ENCODE measurements around the gene PIAS1. TPM values are rescaled to one million over a fixed set of nuclear protein-coding genes. Genes with fewer than 3 reads are reported as not detected.

The PIAS1 gene
- total RNA-seq, 1 donor from 2014 or later: 17.1 TPM

- Histone ChIP-seq H3K27me3 (no peaks in the 10 kb centered on the region), H3K4me3 (no peak overlapping the region), H3K27ac (no peak overlapping the region), H3K9me3 (no peaks in the 10 kb centered on the region), H3K4me1 (no peaks in the 10 kb centered on the region), H3K36me3 (no peaks in the 10 kb centered on the region)
- no peak for DNase-seq (ENCODE audit: low spot score in 2 of 2)
- intact Hi-C loops (cut with DNase I): loop anchor here (5.0 to 10.0 kb wide), 2 partner anchors 86 to 156 kb away; partner anchors contain the start of gene CALML4
- no peak for TF ChIP-seq CTCF (IDR thresholded peaks at IDR 0.05)
Observed at GRCh38 chr15:68051109-68051508, 3.0 kb upstream of the PIAS1 start.

GRCh38 chr15:68051907-68052306, 2.2 kb upstream of the PIAS1 start:
- Histone ChIP-seq H3K27me3 (no peaks in the 10 kb centered on the region), H3K9me3 (no peaks in the 10 kb centered on the region), H3K4me1 (peaks cover 0 to 2% of the 10 kb centered on the region in 2 donors), H3K36me3 (no peaks in the 10 kb centered on the region), H3K27ac (no peak overlapping the region), H3K4me3 (no peak overlapping the region)
- intact Hi-C loops (cut with DNase I): loop anchor here (5.0 to 10.0 kb wide), 2 partner anchors 87 to 155 kb away; partner anchors contain the start of gene CALML4
- no peak for TF ChIP-seq CTCF (IDR thresholded peaks at IDR 0.05)
- DNase-seq (ENCODE audit: low spot score in 2 of 2): no peak

GRCh38 chr15:68052431-68052830, 1.7 kb upstream of the PIAS1 start:
- peaks cover 0 to 2% of the 10 kb centered on the region in 2 donors for H3K4me1 ChIP-seq
- intact Hi-C loops (cut with DNase I): loop anchor here (5.0 to 10.0 kb wide), 2 partner anchors 88 to 155 kb away; partner anchors contain the start of gene CALML4
- no peak overlapping the region for H3K27ac ChIP-seq
- no peaks in the 10 kb centered on the region for H3K27me3 ChIP-seq
- DNase-seq (ENCODE audit: low spot score in 2 of 2): no peak
- H3K4me3 ChIP-seq: no peak overlapping the region
- H3K36me3 ChIP-seq: no peaks in the 10 kb centered on the region
- TF ChIP-seq CTCF (IDR thresholded peaks at IDR 0.05): no peak
- H3K9me3 ChIP-seq: no peaks in the 10 kb centered on the region

GRCh38 chr15:68053001-68053400, 1.1 kb upstream of the PIAS1 start:
- Histone ChIP-seq H3K27me3 (no peaks in the 10 kb centered on the region), H3K36me3 (no peaks in the 10 kb centered on the region), H3K27ac (no peak overlapping the region), H3K4me1 (peaks cover 0 to 2% of the 10 kb centered on the region in 2 donors), H3K4me3 (no peak overlapping the region), H3K9me3 (no peaks in the 10 kb centered on the region)
- intact Hi-C loops (cut with DNase I): loop anchor here (5.0 to 10.0 kb wide), 2 partner anchors 88 to 154 kb away; partner anchors contain the start of gene CALML4
- TF ChIP-seq CTCF (IDR thresholded peaks at IDR 0.05): no peak
- no peak for DNase-seq (ENCODE audit: low spot score in 2 of 2)

GRCh38 chr15:68054628-68055223, 611 bp downstream of the PIAS1 start:
- no peaks in the 10 kb centered on the region for H3K36me3 ChIP-seq
- peaks cover 0 to 6% of the 10 kb centered on the region in 2 donors for H3K4me1 ChIP-seq
- peak in 1 of 2 donors; percentile 72 for DNase-seq (ENCODE audit: low spot score in 2 of 2)
- no peaks in the 10 kb centered on the region for H3K9me3 ChIP-seq
- peak overlapping the region; percentile 83 to 92 for H3K27ac ChIP-seq
- H3K27me3 ChIP-seq: no peaks in the 10 kb centered on the region
- H3K4me3 ChIP-seq: peak overlapping the region; percentile 79 to 99
- no peak for TF ChIP-seq CTCF (IDR thresholded peaks at IDR 0.05)
- intact Hi-C loops (cut with DNase I): loop anchor here (1.0 to 10.0 kb wide), 5 partner anchors 90 to 214 kb away; partner anchors contain the start of genes CALML4 and RNU6-1
